KG1 (cell line): ENCODE measurements around the gene PROSER3.
"Not testable (repeated sequence)": the region's sequence is repeated elsewhere in the genome, so short reads cannot be mapped to it uniquely, and the experiment has no call there.

Source experiments
- DNase-seq: peaks from one replicate; lab custom pipeline; 2025; lab: John Stamatoyannopoulos, UW

The PROSER3 gene

GRCh38 chr19:35791814-35792279, 33.9 kb downstream of the PROSER3 start:
- DNase-seq, result no peak

- no peak for DNase-seq
Measured at GRCh38 chr19:35792312-35792711, 34.3 kb downstream of the PROSER3 start.

- DNase-seq, result no peak
Measured at GRCh38 chr19:35792888-35793287, 34.9 kb downstream of the PROSER3 start.

GRCh38 chr19:35793381-35794165, 35.6 kb downstream of the PROSER3 start:
- no peak for DNase-seq

- not testable (repeated sequence) for DNase-seq
Measured at GRCh38 chr19:35795564-35795963, 37.6 kb downstream of the PROSER3 start.

- no peak for DNase-seq
Measured at GRCh38 chr19:35796645-35797542, 38.9 kb downstream of the PROSER3 start.

- DNase-seq, result no peak
Measured at GRCh38 chr19:35797663-35798062, 39.7 kb downstream of the PROSER3 start.

GRCh38 chr19:35801828-35802227, 43.9 kb downstream of the PROSER3 start:
- DNase-seq, result no peak

GRCh38 chr19:35805526-35806102, 47.6 kb downstream of the PROSER3 start:
- DNase-seq, result no peak

- no peak for DNase-seq
Measured at GRCh38 chr19:35806597-35806996, 48.6 kb downstream of the PROSER3 start.

GRCh38 chr19:35807633-35808032, 49.7 kb downstream of the PROSER3 start:
- DNase-seq, result no peak

GRCh38 chr19:35811317-35812219, 53.6 kb downstream of the PROSER3 start:
- DNase-seq, result no peak

GRCh38 chr19:35812220-35813042, 54.5 kb downstream of the PROSER3 start, which contains the start of gene PRODH2:
PRODH2 (minus strand) TSS chr19:35812845; CDS start chr19:35812805, 40 bp downstream.
- DNase-seq, result no peak

- no peak for DNase-seq
Measured at GRCh38 chr19:35813043-35813890, 55.3 kb downstream of the PROSER3 start.

- DNase-seq, result no peak
Measured at GRCh38 chr19:35816262-35816661, 58.3 kb downstream of the PROSER3 start.

GRCh38 chr19:35816846-35817245, 58.9 kb downstream of the PROSER3 start:
- DNase-seq, result no peak

- DNase-seq, result no peak
Measured at GRCh38 chr19:35818445-35818844, 60.5 kb downstream of the PROSER3 start.
